ENCODE results near the gene TRAPPC3L. TPM values are rescaled to one million over a fixed set of nuclear protein-coding genes. Genes with fewer than 3 reads are reported as not detected.

Gene TRAPPC3L
- total RNA-seq, 1 experiment from 2014 or later, result not detected

- Histone ChIP-seq H3K23ac (ENCODE audit: insufficient read length, low read depth, low read length) (no peak overlapping the region), H2AFZ (ENCODE audit: low read length) (no peak overlapping the region), H3K9me3 (ENCODE audit: control insufficient read depth, low read depth, low read length) (no peaks in the 10 kb centered on the region), H3K9ac (ENCODE audit: extremely low read depth, insufficient read length, low read length) (no peak overlapping the region), H2BK5ac (ENCODE audit: insufficient read length, low read length) (no peak overlapping the region), H3K79me2 (ENCODE audit: insufficient read depth, low read length) (no peaks in the 10 kb centered on the region), H3K27ac (ENCODE audit: insufficient read length, low read depth, low read length) (no peak overlapping the region), H2AK5ac (ENCODE audit: insufficient read length, low read length) (no peak overlapping the region), H4K91ac (ENCODE audit: insufficient read length, low read depth, low read length) (no peak overlapping the region), H4K20me1 (ENCODE audit: control insufficient read depth, insufficient read depth, insufficient read length) (no peaks in the 10 kb centered on the region), H3K27me3 (ENCODE audit: insufficient read depth, low read length) (no peaks in the 10 kb centered on the region), H3K79me1 (ENCODE audit: insufficient read depth, low read depth, low read length, poor library complexity, severe bottlenecking) (no peaks in the 10 kb centered on the region), H3K4me1 (ENCODE audit: insufficient read depth, low read length) (no peaks in the 10 kb centered on the region), H3K18ac (ENCODE audit: insufficient read length, low read depth, low read length) (no peak overlapping the region), H3K4ac (ENCODE audit: low read depth, low read length) (no peak overlapping the region), H2BK15ac (ENCODE audit: low read depth, low read length) (no peak overlapping the region), H2BK120ac (ENCODE audit: low read depth, low read length, poor library complexity, severe bottlenecking) (no peak overlapping the region), H3K14ac (ENCODE audit: insufficient read depth, low read length) (no peak overlapping the region), H2BK12ac (ENCODE audit: insufficient read length, low read depth, low read length) (no peak overlapping the region), H4K8ac (replicated peaks; ENCODE audit: insufficient read length, low read depth, low read length) (no peak overlapping the region), H2BK20ac (ENCODE audit: low read depth, low read length, poor library complexity, severe bottlenecking) (no peak overlapping the region), H3K23me2 (ENCODE audit: insufficient read length, low read depth, low read length, poor library complexity, severe bottlenecking) (no peaks in the 10 kb centered on the region), H3T11ph (ENCODE audit: low read length) (no peak overlapping the region), H3K56ac (ENCODE audit: insufficient read length, low read depth, low read length) (no peak overlapping the region), H4K5ac (ENCODE audit: insufficient read length, low read depth, low read length) (no peak overlapping the region), H3K4me2 (ENCODE audit: insufficient read depth, insufficient read length, low read length) (no peak overlapping the region)
- Mint-ChIP-seq H3K27me3 (ENCODE audit: low read depth) (no peaks in the 10 kb centered on the region), H3K4me3 (no peak overlapping the region), H3K9me3 (no peaks in the 10 kb centered on the region), H3K4me1 (peaks cover 4 to 6% of the 10 kb centered on the region in 2 experiments; a peak in 3 of 4 replicates), H3K27ac (no peak overlapping the region), H3K36me3 (ENCODE audit: insufficient read depth in 1 of 3, low read depth in 3 of 3) (no peaks in the 10 kb centered on the region)
- DNase-seq, result no peak
- no peak for TF ChIP-seq CTCF (conservative IDR thresholded peaks at IDR 0.05)
Observed at GRCh38 chr6:116542426-116542825, 3.1 kb downstream of the TRAPPC3L start.

Data from H9 (cell line).